Glutamatergic neuron (in vitro differentiated cells): ENCODE measurements around the gene EPHA10. TPM values are rescaled to one million over a fixed set of nuclear protein-coding genes. Genes with fewer than 3 reads are reported as not detected.

Experiments
- DNase-seq: peaks from one replicate; pipeline ENCODE4 v3.0.0; 2022
- H3K27ac Mint-ChIP-seq: one replicate; pipeline ENCODE4 v1.8.0; 2020; ENCODE audit warnings: mild to moderate bottlenecking, mixed read lengths, inconsistent platforms; ENCODE audit not compliant: unreplicated experiment
- H3K27me3 Mint-ChIP-seq: one replicate; pipeline ENCODE4 v1.8.0; 2020; ENCODE audit warnings: mild to moderate bottlenecking, moderate library complexity, mixed read lengths, inconsistent platforms; ENCODE audit not compliant: unreplicated experiment
- H3K36me3 Mint-ChIP-seq: one replicate; pipeline ENCODE4 v1.8.0; 2020; ENCODE audit warnings: mild to moderate bottlenecking, mixed read lengths, inconsistent platforms; ENCODE audit not compliant: unreplicated experiment
- H3K4me1 Mint-ChIP-seq: one replicate; pipeline ENCODE4 v1.8.0; 2020; ENCODE audit warnings: mild to moderate bottlenecking, low read depth, mixed read lengths, inconsistent platforms; ENCODE audit not compliant: unreplicated experiment
- H3K4me3 Mint-ChIP-seq: one replicate; pipeline ENCODE4 v1.8.0; 2020; ENCODE audit warnings: mild to moderate bottlenecking, mixed read lengths, inconsistent platforms; ENCODE audit not compliant: unreplicated experiment
- H3K9me3 Mint-ChIP-seq: one replicate; pipeline ENCODE4 v1.8.0; 2020; ENCODE audit warnings: mild to moderate bottlenecking, moderate library complexity, mixed read lengths, inconsistent platforms; ENCODE audit not compliant: unreplicated experiment
- total RNA-seq: library from RNA; stranded (reverse); fragmentation: NEBNext Ultra II Directional; extraction: Animal tissue kit (Norgen Biotek cat#: 25700); gene quantifications from one replicate; pipeline ENCODE4 v1.2.1, GENCODE V29; 2021; ENCODE audit not compliant: unreplicated experiment
- TF ChIP-seq, protein P1 (sequence below): fragments of 200-600 bp; sonication (generic); IDR thresholded peaks from one replicate; pipeline ENCODE4 v1.5.0; 2021; ENCODE audit not compliant: partially characterized antibody, unreplicated experiment

The EPHA10 gene
- total RNA-seq, 1 donor from 2014 or later, result 4.8 TPM

GRCh38 chr1:37717631-37718030 is 47.3 kb downstream of the EPHA10 start:
- Mint-ChIP-seq H3K27me3 (no peaks in the 10 kb centered on the region), H3K4me3 (no peak overlapping the region), H3K9me3 (no peaks in the 10 kb centered on the region), H3K27ac (no peak overlapping the region), H3K36me3 (no peaks in the 10 kb centered on the region), H3K4me1 (no peaks in the 10 kb centered on the region)
- TF ChIP-seq, protein P1, sequence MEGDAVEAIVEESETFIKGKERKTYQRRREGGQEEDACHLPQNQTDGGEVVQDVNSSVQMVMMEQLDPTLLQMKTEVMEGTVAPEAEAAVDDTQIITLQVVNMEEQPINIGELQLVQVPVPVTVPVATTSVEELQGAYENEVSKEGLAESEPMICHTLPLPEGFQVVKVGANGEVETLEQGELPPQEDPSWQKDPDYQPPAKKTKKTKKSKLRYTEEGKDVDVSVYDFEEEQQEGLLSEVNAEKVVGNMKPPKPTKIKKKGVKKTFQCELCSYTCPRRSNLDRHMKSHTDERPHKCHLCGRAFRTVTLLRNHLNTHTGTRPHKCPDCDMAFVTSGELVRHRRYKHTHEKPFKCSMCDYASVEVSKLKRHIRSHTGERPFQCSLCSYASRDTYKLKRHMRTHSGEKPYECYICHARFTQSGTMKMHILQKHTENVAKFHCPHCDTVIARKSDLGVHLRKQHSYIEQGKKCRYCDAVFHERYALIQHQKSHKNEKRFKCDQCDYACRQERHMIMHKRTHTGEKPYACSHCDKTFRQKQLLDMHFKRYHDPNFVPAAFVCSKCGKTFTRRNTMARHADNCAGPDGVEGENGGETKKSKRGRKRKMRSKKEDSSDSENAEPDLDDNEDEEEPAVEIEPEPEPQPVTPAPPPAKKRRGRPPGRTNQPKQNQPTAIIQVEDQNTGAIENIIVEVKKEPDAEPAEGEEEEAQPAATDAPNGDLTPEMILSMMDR, result no peak
- no peak for DNase-seq

DNA sequence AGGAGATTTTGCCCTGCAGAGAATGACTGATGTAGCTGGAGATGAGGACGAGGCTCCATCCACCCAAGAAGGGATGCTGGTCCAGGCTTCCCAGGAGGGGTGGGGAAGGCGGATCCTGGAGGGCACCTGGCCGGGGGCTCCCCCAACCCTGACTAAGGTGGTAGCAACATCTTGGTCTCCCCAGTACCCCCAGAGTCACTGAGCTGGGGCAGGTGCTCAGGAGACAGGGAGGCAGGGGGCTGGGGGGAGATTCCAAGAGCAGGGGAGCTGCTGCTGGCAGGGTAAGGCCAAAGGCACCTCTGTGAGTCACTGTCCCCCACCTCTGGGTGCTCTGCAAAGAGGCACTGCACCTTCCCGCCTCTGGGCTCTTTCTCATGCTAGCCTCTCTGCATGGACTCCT is 48.6 kb downstream of the EPHA10 start:
- Mint-ChIP-seq H3K27me3 (no peaks in the 10 kb centered on the region), H3K4me1 (no peaks in the 10 kb centered on the region), H3K27ac (no peak overlapping the region), H3K9me3 (no peaks in the 10 kb centered on the region), H3K36me3 (no peaks in the 10 kb centered on the region), H3K4me3 (no peak overlapping the region)
- TF ChIP-seq, protein P1, result no peak
- no peak for DNase-seq

DNA sequence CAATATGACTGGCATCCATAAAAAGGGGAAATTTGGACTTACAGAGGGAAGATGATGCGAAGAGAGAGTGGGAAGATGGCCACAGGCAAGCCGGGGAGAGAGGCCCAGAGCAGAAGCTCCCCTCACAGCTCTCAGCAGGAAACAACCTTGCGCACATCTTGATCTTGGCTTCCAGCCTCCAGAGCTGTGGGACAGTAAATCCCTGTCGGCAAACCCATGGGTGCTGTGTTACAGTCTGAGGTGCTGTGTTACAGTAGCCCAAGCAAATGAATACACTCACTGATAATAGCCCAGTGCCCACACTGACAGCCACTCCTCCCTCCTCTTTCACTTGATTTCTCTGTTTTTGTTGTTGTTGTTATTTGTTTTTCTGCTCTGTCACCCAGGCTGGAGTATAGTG is 50.2 kb downstream of the EPHA10 start:
- no peak for DNase-seq
- Mint-ChIP-seq H3K36me3 (no peaks in the 10 kb centered on the region), H3K4me3 (no peak overlapping the region), H3K27me3 (no peaks in the 10 kb centered on the region), H3K4me1 (no peaks in the 10 kb centered on the region), H3K27ac (no peak overlapping the region), H3K9me3 (no peaks in the 10 kb centered on the region)
- TF ChIP-seq, protein P1, result no peak

DNA sequence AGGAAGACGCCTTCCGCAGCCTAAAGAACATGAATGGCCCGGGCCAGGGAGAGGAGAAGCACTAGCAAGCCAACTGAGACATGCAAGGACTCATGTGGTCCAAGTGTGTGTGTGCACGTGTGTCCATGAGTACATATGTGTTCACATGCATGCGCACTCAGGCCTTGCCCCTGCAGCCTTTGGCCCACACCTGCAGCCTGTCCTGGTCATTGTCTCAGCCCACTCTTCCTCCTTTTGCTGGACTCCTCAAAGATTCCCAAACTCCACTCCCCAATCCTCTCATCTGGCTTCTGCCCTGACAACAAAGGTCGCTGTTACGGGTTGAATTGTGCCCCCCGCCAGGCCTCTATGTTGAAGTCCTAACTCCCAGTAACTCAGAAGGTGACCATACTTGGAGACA is 50.7 kb downstream of the EPHA10 start:
- no peak for DNase-seq
- Mint-ChIP-seq H3K27me3 (no peaks in the 10 kb centered on the region), H3K4me1 (no peaks in the 10 kb centered on the region), H3K36me3 (no peaks in the 10 kb centered on the region), H3K4me3 (no peak overlapping the region), H3K27ac (no peak overlapping the region), H3K9me3 (no peaks in the 10 kb centered on the region)
- TF ChIP-seq, protein P1, result no peak

GRCh38 chr1:37708471-37708870 is 56.4 kb downstream of the EPHA10 start:
- H3K27ac Mint-ChIP-seq, result no peak overlapping the region
- H3K4me1 Mint-ChIP-seq, result no peaks in the 10 kb centered on the region
- no peaks in the 10 kb centered on the region for H3K9me3 Mint-ChIP-seq
- no peak for DNase-seq
- TF ChIP-seq, protein P1, result no peak
- H3K36me3 Mint-ChIP-seq, result no peaks in the 10 kb centered on the region
- no peaks in the 10 kb centered on the region for H3K27me3 Mint-ChIP-seq
- H3K4me3 Mint-ChIP-seq, result no peak overlapping the region
